GM12878 (cell line): ENCODE measurements around the gene BMPR2. TPM values are rescaled to one million over a fixed set of nuclear protein-coding genes. Genes with fewer than 3 reads are reported as not detected.

Experiments
- ATAC-seq: fragments of 200-7000 bp; cut with Tn5 transposase; 3 replicates; pipeline ENCODE4 v1.9.1; 2020; ENCODE audit warnings: mild to moderate bottlenecking, moderate library complexity
- BruUV-seq: library from RNA; stranded (reverse); fragments of 400-500 nt; replicated peaks from 2 replicates; lab custom pipeline; 2021; lab: Mats Ljungman, UMichigan
- CTCF ChIA-PET: fragments of 300-600 bp; sonication (Branson Sonifier 250); formaldehyde crosslinking; extraction: SDS; loops from one replicate; lab custom pipeline; 2021; ENCODE audit warnings: inconsistent platforms; lab: Yijun Ruan, JAX
- POLR2A ChIA-PET: fragments of 350-600 bp; formaldehyde crosslinking; extraction: SDS; loops from one replicate; lab custom pipeline; 2021; ENCODE audit warnings: inconsistent platforms; lab: Charles Lee
- RAD21 ChIA-PET: fragments of 300-600 bp; sonication (Branson Sonifier 250); formaldehyde crosslinking; loops from one replicate; lab custom pipeline; 2023; ENCODE audit warnings: antibody characterized with exemption; ENCODE audit not compliant: unreplicated experiment; lab: Charles Lee
- SMC1A ChIA-PET: fragments of 300-600 bp; sonication (Branson Sonifier 250); formaldehyde crosslinking; loops from one replicate; lab custom pipeline; 2023; ENCODE audit not compliant: unreplicated experiment, uncharacterized antibody; lab: Charles Lee
- DNase-seq: peaks from one replicate; pipeline ENCODE4 v3.0.0-alpha.2; 2011; ENCODE audit warnings: low read depth, low spot score
- FAIRE-seq: peaks from 3 replicates; lab custom pipeline; 2011; peaks lifted over from hg19 to GRCh38; lab: Jason Lieb, UNC
- H2AFZ ChIP-seq: 2 replicates; pipeline ENCODE4 v1.6.0; 2011; ENCODE audit warnings: low read depth, low read length, control low read depth; ENCODE audit not compliant: control insufficient read depth
- H3K27ac ChIP-seq: 2 replicates; pipeline ENCODE4 v1.5.1; 2011; ENCODE audit warnings: control low read depth; ENCODE audit not compliant: control insufficient read depth, insufficient read depth
- H3K27me3 ChIP-seq, 2 experiments: replicated peaks in 1 of 2; 2 replicates each; pipeline versions ENCODE4 v1.6.0 to v1.6.1; 2011; ENCODE audit warnings: low read length in 1 of 2; ENCODE audit not compliant: control insufficient read depth in 2 of 2, insufficient read depth in 2 of 2
- H3K36me3 ChIP-seq, 2 experiments: 2 replicates each; pipeline ENCODE4 v1.5.1; 2011; ENCODE audit warnings: low read length in 1 of 2; ENCODE audit not compliant: control insufficient read depth in 2 of 2, insufficient read depth in 2 of 2
- H3K4me1 ChIP-seq: 2 replicates; pipeline ENCODE4 v1.6.1; 2011; ENCODE audit warnings: mild to moderate bottlenecking, low read length, moderate library complexity, mixed read lengths; ENCODE audit not compliant: control insufficient read depth, insufficient read depth
- H3K4me2 ChIP-seq: 2 replicates; pipeline ENCODE4 v1.6.0; 2011; ENCODE audit warnings: control low read depth; ENCODE audit not compliant: control insufficient read depth, insufficient read depth
- H3K4me3 ChIP-seq: fragments of 200-600 bp; sonication (generic); 2 replicates; pipeline ENCODE4 v1.5.1; 2016
- H3K79me2 ChIP-seq: 2 replicates; pipeline ENCODE4 v1.6.0; 2011; ENCODE audit warnings: low read length; ENCODE audit not compliant: control insufficient read depth, insufficient read depth
- H3K9ac ChIP-seq: 2 replicates; pipeline ENCODE4 v1.8.0; 2011; ENCODE audit warnings: low read length, control low read depth, mixed read lengths; ENCODE audit not compliant: control insufficient read depth, insufficient read depth
- H3K9me3 ChIP-seq: replicated peaks from 3 replicates; pipeline ENCODE4 v1.5.1; 2011; ENCODE audit warnings: mild to moderate bottlenecking, low read length; ENCODE audit not compliant: control insufficient read depth, insufficient read depth
- H4K20me1 ChIP-seq: 2 replicates; pipeline ENCODE4 v1.6.0; 2011; ENCODE audit not compliant: control insufficient read depth, insufficient read depth
- ASH2L ChIP-seq: fragments of 300-600, 200-600 bp; sonication (generic); IDR thresholded peaks from 2 replicates; pipeline ENCODE4 v1.6.1; 2017; ENCODE audit warnings: low read depth, mild to moderate bottlenecking, borderline replicate concordance
- BCL11A ChIP-seq: IDR thresholded peaks from 2 replicates; pipeline ENCODE4 v1.6.1; 2011; ENCODE audit warnings: low read depth, low read length
- BHLHE40 ChIP-seq, 2 experiments: fragments of 450-650 bp in 1 of 2; IDR thresholded peaks; 2 replicates each; pipeline ENCODE4 v1.6.1; 2011 to 2017; ENCODE audit warnings: low read depth in 2 of 2, borderline replicate concordance in 1 of 2, improper control_type of control experiment in 1 of 2, low read length in 1 of 2, mild to moderate bottlenecking in 1 of 2
- BMI1 ChIP-seq: fragments of 450-650 bp; IDR thresholded peaks from 2 replicates; pipeline ENCODE4 v1.6.1; 2016; ENCODE audit warnings: mild to moderate bottlenecking, moderate library complexity, borderline replicate concordance
- CBFB ChIP-seq: IDR thresholded peaks from 2 replicates; pipeline ENCODE4 v1.6.1; 2016; ENCODE audit warnings: antibody characterized with exemption, low read depth
- ESRRA ChIP-seq: IDR thresholded peaks from 2 replicates; pipeline ENCODE4 v1.6.1; 2012; ENCODE audit warnings: mild to moderate bottlenecking, low read length, improper control_type of control experiment
- GATAD2B ChIP-seq: fragments of 450-650 bp; conservative IDR thresholded peaks from 2 replicates; pipeline ENCODE4 v1.6.1; 2017; ENCODE audit warnings: low read depth, mild to moderate bottlenecking, moderate library complexity
- IKZF2 ChIP-seq, 2 experiments: fragments of 450-650 bp; IDR thresholded peaks; 2 replicates each; pipeline ENCODE4 v1.6.1; 2017; ENCODE audit warnings: mild to moderate bottlenecking in 2 of 2, moderate library complexity in 2 of 2
- RELA ChIP-seq: fragments of 450-650 bp; IDR thresholded peaks from 2 replicates; pipeline ENCODE4 v1.8.0; 2014; ENCODE audit warnings: borderline replicate concordance; ENCODE audit not compliant: partially characterized antibody
- SIN3A ChIP-seq: IDR thresholded peaks from 2 replicates; pipeline ENCODE4 v1.6.1; 2012; ENCODE audit warnings: low read depth, low read length, improper control_type of control experiment
- TAF1 ChIP-seq: IDR thresholded peaks from 2 replicates; pipeline ENCODE4 v1.6.1; 2011; ENCODE audit warnings: mild to moderate bottlenecking, low read depth, low read length, borderline replicate concordance
- WGBS: methylation state at CpG from one replicate; pipeline ENCODE4 v1.1.6; 2016; ENCODE audit warnings: low lambda C conversion rate; ENCODE audit not compliant: insufficient replicate concordance, insufficient coverage; ENCODE audit errors: missing lambda C conversion rate; 5-methylcytosine and 5-hydroxymethylcytosine counted together
- in situ Hi-C: fragments of 300-500 bp; cut with MboI; formaldehyde crosslinking; loops from 9 replicates; pipeline ENCODE4 v1.14.3; 2018; ENCODE audit warnings: mixed read lengths
- intact Hi-C: fragments of 100-400 bp; cut with micrococcal nuclease; formaldehyde crosslinking; loops from one replicate; pipeline ENCODE4 v1.14.2; 2022; ENCODE audit not compliant: unreplicated experiment
- polyA plus RNA-seq, 11 experiments: library from polyadenylated mRNA; depleted of rRNA in 4 of 11; unstranded in 6 of 11; stranded (reverse) in 5 of 11; fragments of >200 nt; fragmentation: Nextera tagmentation in 4 of 11; fragmentation: Illumina TruSeq in 1 of 11; extraction: Ambion mirVana in 4 of 11; extraction: Trizol in 1 of 11; gene quantifications; 1 replicate in 1 of 11; 2 replicates in 10 of 11; pipeline versions ENCODE4 v1.2.1 to v1.2.3, GENCODE V29; 2011 to 2016; ENCODE audit warnings: inconsistent platforms in 2 of 11, missing spikeins in 2 of 11, low read depth in 1 of 11
- total RNA-seq, 4 experiments: library from RNA; depleted of rRNA in 3 of 4; stranded (reverse); fragments of >200 nt in 3 of 4; fragmentation: Illumina TruSeq in 1 of 4; extraction: Trizol in 1 of 4; gene quantifications; 2 replicates each; pipeline versions ENCODE4 v1.2.1 to v1.2.3, GENCODE V29; 2013 to 2021
- TF ChIP-seq, protein P1 (sequence below): fragments of 450-650 bp; conservative IDR thresholded peaks from 2 replicates; pipeline ENCODE4 v1.6.1; 2017; ENCODE audit warnings: mild to moderate bottlenecking, moderate library complexity
- TF ChIP-seq, protein P2 (sequence below): fragments of 150-350 bp; IDR thresholded peaks from 2 replicates; pipeline ENCODE4 v1.6.1; 2014; ENCODE audit warnings: mild to moderate bottlenecking, low read depth, low read length
- TF ChIP-seq, protein P3 (sequence below): fragments of 450-650 bp; IDR thresholded peaks from 2 replicates; pipeline ENCODE4 v1.6.1; 2016; ENCODE audit warnings: mild to moderate bottlenecking

Gene BMPR2
- total and polyA plus RNA-seq, 10 of the 15 experiments (the other 5 are each of a cell fraction or from before 2014, with no cell fraction given): 2.4 to 33.0 (median 7.1) TPM

- TF ChIP-seq, protein P1, sequence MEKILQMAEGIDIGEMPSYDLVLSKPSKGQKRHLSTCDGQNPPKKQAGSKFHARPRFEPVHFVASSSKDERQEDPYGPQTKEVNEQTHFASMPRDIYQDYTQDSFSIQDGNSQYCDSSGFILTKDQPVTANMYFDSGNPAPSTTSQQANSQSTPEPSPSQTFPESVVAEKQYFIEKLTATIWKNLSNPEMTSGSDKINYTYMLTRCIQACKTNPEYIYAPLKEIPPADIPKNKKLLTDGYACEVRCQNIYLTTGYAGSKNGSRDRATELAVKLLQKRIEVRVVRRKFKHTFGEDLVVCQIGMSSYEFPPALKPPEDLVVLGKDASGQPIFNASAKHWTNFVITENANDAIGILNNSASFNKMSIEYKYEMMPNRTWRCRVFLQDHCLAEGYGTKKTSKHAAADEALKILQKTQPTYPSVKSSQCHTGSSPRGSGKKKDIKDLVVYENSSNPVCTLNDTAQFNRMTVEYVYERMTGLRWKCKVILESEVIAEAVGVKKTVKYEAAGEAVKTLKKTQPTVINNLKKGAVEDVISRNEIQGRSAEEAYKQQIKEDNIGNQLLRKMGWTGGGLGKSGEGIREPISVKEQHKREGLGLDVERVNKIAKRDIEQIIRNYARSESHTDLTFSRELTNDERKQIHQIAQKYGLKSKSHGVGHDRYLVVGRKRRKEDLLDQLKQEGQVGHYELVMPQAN: peak; percentile 63
- TF ChIP-seq ASH2L: peak; percentile 79; the same call in 1 of the 2 replicates
- 0 out of 2 replicates have a peak, but pooled peaks have one; percentile 41 for TF ChIP-seq GATAD2B
- no peak for TF ChIP-seq SIN3A
- TF ChIP-seq, all 136 proteins: peak for 7
Measured at GRCh38 chr2:202377207-202377761, 1.2 kb downstream of the BMPR2 start (continued).

- ChIA-PET CTCF (no interaction called here), RAD21 (interaction anchor here (1.5 kb wide), 1 partner anchor 109 kb away, joined by 4 read pairs; no protein-coding TSS in a partner anchor), SMC1A (interaction anchor here (0.6 to 1.3 kb wide), 4 partner anchors 81 to 290 kb away, joined by 3 read pairs; no protein-coding TSS in a partner anchor), POLR2A (interaction anchor here (0.6 kb wide), 1 partner anchor 108 kb away, joined by 3 read pairs; no protein-coding TSS in a partner anchor)
- no peak overlapping the region for H2AFZ ChIP-seq
- peak overlapping the region; percentile 81 for H3K9ac ChIP-seq
- H3K4me2 ChIP-seq: peak overlapping the region; percentile 79; the same call in 1 of the 2 replicates
- FAIRE-seq: no peak
- H4K20me1 ChIP-seq: no peaks in the 10 kb centered on the region
- in situ Hi-C loops (no loop called here), intact Hi-C loops (loop anchor here (5.0 to 10.0 kb wide), 2 partner anchors 111 to 1513 kb away; partner anchors contain the start of genes CLK1 and NOP58)
- peaks cover 67% of the 10 kb centered on the region for H3K79me2 ChIP-seq
- peak overlapping the region; percentile 76 for H3K4me3 ChIP-seq
- ATAC-seq: no peak
- no peaks in the 10 kb centered on the region; the same call in 2 of the 3 replicates for H3K9me3 ChIP-seq
- peaks cover 5% of the 10 kb centered on the region for H3K4me1 ChIP-seq
- H3K27me3 ChIP-seq: no peaks in the 10 kb centered on the region
- no peak for DNase-seq
- no peaks in the 10 kb centered on the region for H3K36me3 ChIP-seq
- no TSS peak for BruUV-seq
- H3K27ac ChIP-seq: peak overlapping the region; percentile 75
- 36% methylated on average over 4 of the region's 4 CpGs for WGBS
- TF ChIP-seq IKZF2 (IDR thresholded peaks at IDR 0.05): no peak
- TF ChIP-seq, protein P2, sequence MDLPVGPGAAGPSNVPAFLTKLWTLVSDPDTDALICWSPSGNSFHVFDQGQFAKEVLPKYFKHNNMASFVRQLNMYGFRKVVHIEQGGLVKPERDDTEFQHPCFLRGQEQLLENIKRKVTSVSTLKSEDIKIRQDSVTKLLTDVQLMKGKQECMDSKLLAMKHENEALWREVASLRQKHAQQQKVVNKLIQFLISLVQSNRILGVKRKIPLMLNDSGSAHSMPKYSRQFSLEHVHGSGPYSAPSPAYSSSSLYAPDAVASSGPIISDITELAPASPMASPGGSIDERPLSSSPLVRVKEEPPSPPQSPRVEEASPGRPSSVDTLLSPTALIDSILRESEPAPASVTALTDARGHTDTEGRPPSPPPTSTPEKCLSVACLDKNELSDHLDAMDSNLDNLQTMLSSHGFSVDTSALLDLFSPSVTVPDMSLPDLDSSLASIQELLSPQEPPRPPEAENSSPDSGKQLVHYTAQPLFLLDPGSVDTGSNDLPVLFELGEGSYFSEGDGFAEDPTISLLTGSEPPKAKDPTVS: no peak
- TF ChIP-seq BMI1: no peak
- no peak for TF ChIP-seq RELA
- no peak for TF ChIP-seq ESRRA
- TF ChIP-seq BHLHE40 (IDR thresholded peaks at IDR 0.05; ENCODE audit: borderline replicate concordance in 1 of 2, low read depth in 2 of 2, low read length in 1 of 2): no peak
- no peak for TF ChIP-seq TAF1
- TF ChIP-seq, protein P3, sequence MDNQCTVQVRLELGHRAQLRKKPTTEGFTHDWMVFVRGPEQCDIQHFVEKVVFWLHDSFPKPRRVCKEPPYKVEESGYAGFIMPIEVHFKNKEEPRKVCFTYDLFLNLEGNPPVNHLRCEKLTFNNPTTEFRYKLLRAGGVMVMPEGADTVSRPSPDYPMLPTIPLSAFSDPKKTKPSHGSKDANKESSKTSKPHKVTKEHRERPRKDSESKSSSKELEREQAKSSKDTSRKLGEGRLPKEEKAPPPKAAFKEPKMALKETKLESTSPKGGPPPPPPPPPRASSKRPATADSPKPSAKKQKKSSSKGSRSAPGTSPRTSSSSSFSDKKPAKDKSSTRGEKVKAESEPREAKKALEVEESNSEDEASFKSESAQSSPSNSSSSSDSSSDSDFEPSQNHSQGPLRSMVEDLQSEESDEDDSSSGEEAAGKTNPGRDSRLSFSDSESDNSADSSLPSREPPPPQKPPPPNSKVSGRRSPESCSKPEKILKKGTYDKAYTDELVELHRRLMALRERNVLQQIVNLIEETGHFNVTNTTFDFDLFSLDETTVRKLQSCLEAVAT: no peak
- TF ChIP-seq BCL11A: no peak
- TF ChIP-seq CBFB: no peak
Measured at GRCh38 chr2:202378001-202378400, 1.9 kb downstream of the BMPR2 start.
